Myocyte (in vitro differentiated cells): ENCODE results near the gene SPATS2. TPM values are rescaled to one million over a fixed set of nuclear protein-coding genes. Genes with fewer than 3 reads are reported as not detected.
A peak's percentile ranks its signal among the peaks of the same experiment; 100 is the strongest.

ENCODE experiments used
- DNase-seq: peaks from one replicate; pipeline ENCODE4 v3.0.0-alpha.2; 2012; ENCODE audit warnings: low read depth
- total RNA-seq: library from RNA; depleted of rRNA; stranded (reverse); fragments of >200 nt; gene quantifications from 2 replicates; pipeline ENCODE4 v1.2.3, GENCODE V29; 2014

The SPATS2 gene
- total RNA-seq, 1 donor from 2014 or later = 43.0 TPM

DNA sequence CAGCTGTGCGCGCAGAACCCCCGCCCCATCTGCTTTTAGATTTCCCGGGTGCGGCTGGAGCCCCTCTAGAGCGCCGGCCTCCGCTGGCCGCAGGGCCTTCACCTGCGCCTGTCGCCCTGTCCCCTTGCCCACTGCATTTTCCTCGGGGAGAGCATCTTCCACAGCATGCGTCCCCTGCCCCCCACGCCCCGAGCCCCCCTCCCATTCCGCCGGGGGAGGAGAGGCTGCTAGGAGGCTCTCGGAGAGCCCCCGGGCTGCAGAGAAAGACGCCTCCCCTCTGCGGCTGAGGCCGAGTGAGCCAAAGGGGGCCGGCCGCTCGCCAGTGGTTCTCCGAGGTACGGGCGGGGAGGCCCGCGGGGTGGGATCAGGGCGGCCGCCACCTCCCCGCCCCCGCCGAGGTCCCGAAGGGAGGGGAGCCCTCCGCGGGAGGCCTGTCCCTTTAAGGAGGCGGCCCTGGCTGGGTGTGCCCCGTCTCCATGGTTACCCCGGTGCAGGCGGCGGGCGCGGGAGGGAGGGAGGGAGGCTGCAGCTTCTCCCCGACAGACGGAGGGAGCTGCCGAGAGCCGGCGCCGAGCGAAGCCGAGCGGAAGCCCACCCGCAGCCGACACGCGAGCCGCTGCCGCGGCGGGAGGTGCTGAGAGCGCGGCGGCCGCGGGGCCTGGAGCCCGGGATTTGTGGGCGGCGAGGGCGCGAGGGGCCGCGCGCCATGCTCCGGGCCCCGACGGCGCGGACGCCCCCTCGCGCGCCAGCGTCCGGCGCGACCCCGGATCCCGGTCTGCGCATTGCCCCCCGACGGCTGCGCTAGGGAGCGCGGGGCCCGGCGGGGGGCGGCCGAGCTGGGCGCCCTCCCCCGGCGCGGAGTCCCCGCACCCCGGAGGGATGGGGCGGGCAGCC lies 171.5 kb downstream of the SPATS2 start, which contains the start of gene KCNH3:
KCNH3 (plus strand) TSS at position 521 of the 894 bp plus-strand sequence. CDS start 387 bp downstream, outside the sequence.
- DNase-seq = peak; percentile 78

DNA sequence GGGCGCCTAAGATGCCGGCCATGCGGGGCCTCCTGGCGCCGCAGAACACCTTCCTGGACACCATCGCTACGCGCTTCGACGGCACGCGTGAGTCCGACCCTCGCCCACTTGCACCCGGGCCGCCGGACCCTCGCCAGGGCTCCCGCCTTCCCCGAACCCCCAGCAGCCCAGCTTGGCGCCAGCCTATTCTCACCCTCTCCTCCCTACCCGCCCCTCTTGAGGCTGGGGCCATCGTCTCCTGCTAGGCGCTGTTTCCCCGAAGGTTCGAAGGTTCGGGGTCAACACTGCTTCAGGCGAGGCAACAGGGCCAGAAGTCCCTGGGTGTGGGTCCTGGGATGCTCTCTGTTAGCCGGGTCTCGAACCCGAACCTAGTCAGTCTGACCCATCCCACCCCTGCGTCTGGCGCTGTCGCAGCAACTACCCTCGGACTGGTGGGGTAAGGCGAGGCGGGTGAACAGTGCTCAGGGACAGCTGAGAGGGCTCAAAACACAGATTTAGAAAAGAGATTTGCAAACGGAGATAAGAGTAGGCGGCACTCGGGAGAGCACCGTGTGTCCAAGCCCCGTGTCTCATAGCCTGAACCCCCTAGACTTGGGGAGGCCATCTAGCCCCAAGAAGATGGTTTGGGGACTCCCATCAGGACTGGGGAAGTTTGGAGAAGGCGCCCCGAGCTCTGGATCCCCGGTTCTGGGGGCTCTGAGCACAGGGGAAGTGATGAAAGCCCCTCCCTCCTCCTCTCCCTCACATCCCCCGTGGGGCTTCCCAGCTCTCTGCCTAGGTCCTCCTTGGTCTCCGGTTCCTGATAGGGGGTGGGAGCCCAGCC lies 172.4 kb downstream of the SPATS2 start:
- no peak for DNase-seq

- peak; percentile 90 for DNase-seq
These were observed 173.2 kb downstream of the SPATS2 start for GRCh38 chr12:49540229-49541139.

DNA sequence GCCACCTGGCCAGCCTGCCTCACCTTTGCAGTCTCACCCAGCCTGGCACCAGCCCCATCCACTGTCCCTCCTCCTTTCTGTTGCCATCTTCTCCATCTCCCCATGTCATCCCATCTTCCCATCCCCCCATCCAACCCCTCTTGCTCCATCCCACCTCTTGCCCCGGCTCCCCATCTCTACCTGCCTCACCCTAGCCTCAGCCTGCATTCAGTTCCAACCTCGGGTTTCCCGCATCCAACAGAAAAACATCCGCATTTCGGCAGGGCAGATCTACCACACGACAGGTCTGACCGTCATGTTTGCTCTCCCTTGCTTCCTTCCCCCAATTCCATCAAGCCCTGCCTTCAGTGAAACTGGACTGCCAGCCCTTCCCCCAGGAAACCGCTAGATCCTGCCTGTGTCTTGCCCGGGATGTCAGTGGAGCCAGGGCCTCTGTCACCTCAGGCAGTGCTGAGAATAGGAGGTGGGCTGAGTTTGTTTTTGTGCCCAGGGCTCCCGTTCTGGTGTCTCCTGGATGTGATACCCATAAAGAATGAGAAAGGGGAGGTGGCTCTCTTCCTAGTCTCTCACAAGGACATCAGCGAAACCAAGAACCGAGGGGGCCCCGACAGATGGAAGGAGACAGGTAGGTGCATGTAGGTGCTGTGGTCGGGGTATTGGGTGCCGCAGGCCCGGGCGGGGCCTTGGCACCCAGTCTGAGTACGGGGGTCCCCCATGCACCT lies 174.0 kb downstream of the SPATS2 start:
- no peak for DNase-seq

GRCh38 chr12:49541911-49542505 lies 174.7 kb downstream of the SPATS2 start:
- DNase-seq = no peak

GRCh38 chr12:49542592-49543160 lies 175.4 kb downstream of the SPATS2 start:
- DNase-seq = no peak

GRCh38 chr12:49543221-49543913 lies 176.1 kb downstream of the SPATS2 start:
- no peak for DNase-seq

- no peak for DNase-seq
These were observed 176.9 kb downstream of the SPATS2 start for GRCh38 chr12:49543914-49544815.

DNA sequence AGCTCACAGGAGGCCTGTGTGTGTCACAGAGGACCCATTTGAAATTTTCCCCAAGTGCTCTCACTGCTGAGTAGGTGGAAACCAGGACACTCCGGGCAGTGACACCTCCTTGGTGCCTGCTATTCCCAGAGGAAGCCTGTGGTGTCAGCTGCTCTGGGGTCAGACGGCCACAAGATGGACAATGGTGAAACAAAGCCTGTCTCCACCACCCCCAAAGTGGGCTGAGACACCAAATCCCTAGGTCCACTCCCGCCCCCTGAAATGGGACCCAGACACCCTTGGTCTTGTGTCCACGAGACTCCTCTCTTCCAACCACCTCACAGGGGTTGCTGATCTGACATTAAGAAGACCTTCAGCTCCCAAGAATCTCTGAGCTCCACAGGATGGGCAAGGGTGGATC lies 178.6 kb downstream of the SPATS2 start:
- DNase-seq = peak; percentile 73

- no peak for DNase-seq
These were observed 179.2 kb downstream of the SPATS2 start for GRCh38 chr12:49546481-49546880.

DNA sequence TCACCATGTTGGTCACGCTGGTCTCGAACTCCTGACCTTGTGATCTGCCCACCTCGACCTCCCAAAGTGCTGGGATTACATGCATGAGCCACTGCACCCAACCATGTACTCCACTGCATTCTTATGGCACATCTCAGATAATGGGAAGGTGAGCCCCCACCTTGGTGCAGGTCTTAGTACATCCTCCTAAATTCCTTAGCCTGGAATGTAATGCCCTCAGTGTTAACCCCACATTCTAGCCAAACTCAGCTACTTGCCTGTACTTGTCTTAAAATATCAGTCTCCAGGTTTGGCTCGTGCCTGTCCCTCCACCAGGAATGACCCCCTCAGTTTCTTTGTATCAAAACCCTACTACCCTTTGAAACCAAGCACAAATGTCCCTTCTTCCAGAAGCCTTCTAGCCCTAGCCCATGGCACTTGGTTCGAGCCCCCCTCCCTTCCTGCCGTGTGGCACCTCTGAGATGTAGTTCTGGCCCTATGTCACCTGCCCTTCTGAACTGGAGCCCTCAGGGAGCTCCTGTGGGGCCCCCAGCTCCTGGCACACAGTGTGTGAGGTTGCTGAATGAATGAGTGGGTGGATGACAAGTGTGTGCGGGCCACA lies 179.9 kb downstream of the SPATS2 start:
- no peak for DNase-seq

GRCh38 chr12:49548481-49548821 lies 181.2 kb downstream of the SPATS2 start:
- no peak for DNase-seq

DNA sequence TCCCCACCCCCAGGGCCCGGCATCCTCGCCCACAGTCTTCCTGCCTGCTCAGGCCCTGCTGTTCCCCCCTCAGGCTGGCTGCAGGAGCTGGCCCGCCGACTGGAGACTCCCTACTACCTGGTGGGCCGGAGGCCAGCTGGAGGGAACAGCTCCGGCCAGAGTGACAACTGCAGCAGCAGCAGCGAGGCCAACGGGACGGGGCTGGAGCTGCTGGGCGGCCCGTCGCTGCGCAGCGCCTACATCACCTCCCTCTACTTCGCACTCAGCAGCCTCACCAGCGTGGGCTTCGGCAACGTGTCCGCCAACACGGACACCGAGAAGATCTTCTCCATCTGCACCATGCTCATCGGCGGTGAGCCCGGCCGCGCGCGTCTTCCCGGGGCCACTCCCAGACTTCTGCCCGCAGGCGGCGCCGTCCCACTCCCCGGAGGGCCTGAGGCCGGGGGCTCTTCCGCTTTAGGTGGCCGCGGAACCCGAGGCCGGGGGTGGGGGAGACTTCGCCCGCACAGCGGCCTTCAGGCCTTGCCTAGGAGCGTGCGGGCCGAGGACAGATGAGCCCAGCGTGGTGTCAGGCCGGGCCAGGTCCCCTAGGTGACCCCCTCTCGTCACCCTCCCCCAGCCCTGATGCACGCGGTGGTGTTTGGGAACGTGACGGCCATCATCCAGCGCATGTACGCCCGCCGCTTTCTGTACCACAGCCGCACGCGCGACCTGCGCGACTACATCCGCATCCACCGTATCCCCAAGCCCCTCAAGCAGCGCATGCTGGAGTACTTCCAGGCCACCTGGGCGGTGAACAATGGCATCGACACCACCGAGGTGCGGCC lies 181.8 kb downstream of the SPATS2 start:
- no peak for DNase-seq

- no peak for DNase-seq
These were observed 182.8 kb downstream of the SPATS2 start for GRCh38 chr12:49549735-49550692.

DNA sequence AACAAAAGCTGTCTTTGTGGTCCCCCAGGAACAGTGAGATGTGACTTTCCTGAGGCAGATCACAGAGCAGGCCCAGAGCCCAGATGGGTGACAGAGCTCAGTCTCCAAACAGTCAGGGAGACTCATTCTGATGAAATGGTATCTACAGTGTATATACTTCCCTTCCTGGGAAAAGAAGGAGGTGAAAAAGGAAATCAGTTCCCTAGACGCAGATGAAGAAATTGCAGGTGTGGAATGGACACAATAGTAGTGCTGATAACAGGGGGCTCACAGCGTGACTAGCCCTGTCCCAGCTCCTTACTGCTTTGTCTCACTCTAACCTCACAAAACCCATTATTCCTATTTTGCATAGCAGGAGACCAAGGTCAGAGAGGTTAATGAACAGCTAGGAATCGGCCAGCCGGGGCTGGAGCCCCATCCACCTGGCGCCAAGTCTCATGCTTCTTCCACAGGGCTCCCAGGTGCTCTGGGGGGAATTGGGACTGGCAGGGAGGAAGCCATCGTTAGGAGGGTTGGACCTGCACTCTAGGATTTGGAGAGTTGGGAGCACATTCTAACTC lies 183.5 kb downstream of the SPATS2 start:
- DNase-seq = no peak
